ENCODE measurements around the gene FAM107B.

The FAM107B gene

GRCh38 chr10:14531974-14532373 lies 242.7 kb downstream of the FAM107B start:
- peaks cover 27% of the 10 kb centered on the region for H3K36me3 Mint-ChIP-seq
- no peak for ATAC-seq
- H3K9me3 Mint-ChIP-seq: no peaks in the 10 kb centered on the region
- H3K27ac Mint-ChIP-seq: no peak overlapping the region
- H3K4me3 Mint-ChIP-seq: no peak overlapping the region
- no peaks in the 10 kb centered on the region for H3K27me3 Mint-ChIP-seq
- H3K4me1 Mint-ChIP-seq: peaks cover 40% of the 10 kb centered on the region

- Mint-ChIP-seq H3K27ac (no peak overlapping the region), H3K27me3 (no peaks in the 10 kb centered on the region), H3K36me3 (peaks cover 31% of the 10 kb centered on the region), H3K4me3 (no peak overlapping the region), H3K4me1 (peaks cover 38% of the 10 kb centered on the region), H3K9me3 (no peaks in the 10 kb centered on the region)
- no peak for ATAC-seq
These were observed 244.2 kb downstream of the FAM107B start for GRCh38 chr10:14530465-14530864.

DNA sequence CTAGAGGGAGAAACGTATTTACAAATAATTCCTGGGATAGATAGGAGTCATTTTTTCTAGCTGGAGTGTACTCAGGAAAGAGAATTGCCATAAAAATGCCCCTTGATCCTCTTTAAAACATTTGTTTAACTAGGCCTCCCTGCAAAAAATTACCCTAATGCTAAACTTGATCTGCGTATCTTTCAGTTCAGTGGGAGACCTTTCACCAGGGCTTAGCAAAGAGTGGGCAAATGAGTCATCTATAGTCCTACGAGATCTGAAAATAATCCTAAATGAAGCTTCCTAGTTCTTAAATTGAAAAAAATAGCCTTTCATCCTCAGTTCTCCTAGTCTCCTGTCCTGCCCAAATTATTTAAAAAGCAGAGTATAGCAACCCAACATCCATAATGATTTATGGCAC lies 245.3 kb downstream of the FAM107B start:
- H3K4me3 Mint-ChIP-seq: no peak overlapping the region
- no peaks in the 10 kb centered on the region for H3K9me3 Mint-ChIP-seq
- ATAC-seq: no peak
- H3K36me3 Mint-ChIP-seq: peaks cover 28% of the 10 kb centered on the region
- no peaks in the 10 kb centered on the region for H3K27me3 Mint-ChIP-seq
- no peak overlapping the region for H3K27ac Mint-ChIP-seq
- H3K4me1 Mint-ChIP-seq: peaks cover 37% of the 10 kb centered on the region

DNA sequence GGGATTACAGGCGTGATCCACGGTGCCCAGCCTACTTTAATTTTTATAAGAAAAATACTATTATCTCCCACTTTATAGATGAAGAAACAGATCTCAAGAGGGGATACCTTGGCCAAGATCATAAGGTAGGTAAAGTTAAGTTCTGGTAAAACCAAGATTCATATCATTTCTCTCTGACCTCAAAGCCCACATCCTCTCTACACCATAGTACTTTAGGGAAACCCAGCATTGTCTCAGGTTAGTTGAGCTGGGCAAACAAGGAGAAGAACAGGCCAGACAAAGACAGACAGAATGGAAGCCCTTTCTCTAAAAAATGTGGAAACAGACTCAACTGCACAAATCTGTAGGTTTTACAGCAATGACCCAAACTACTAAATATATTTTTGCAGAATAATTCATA lies 246.2 kb downstream of the FAM107B start:
- Mint-ChIP-seq H3K4me3 (no peak overlapping the region), H3K4me1 (peaks cover 28% of the 10 kb centered on the region), H3K27me3 (no peaks in the 10 kb centered on the region), H3K9me3 (no peaks in the 10 kb centered on the region), H3K27ac (no peak overlapping the region), H3K36me3 (peaks cover 21% of the 10 kb centered on the region)
- no peak for ATAC-seq

DNA sequence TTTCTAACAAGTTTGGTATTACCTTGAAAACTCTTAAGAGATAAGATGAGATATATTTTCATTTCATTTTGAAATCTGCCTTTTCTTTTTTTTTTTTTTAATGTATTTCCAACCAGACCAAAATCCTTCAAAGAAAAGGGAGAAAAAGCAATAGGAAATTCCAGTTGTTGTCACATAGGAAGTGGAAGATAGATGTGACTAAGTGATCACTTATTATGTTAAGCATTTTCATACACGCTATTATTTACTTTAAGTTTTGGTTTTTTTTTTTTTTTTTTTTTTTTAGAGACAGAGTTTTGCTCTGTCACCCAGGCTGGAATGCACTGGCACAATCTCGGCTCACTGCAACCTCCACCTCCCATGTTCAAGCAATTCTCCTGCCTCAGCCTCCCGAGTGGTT lies 246.8 kb downstream of the FAM107B start:
- peaks cover 16% of the 10 kb centered on the region for H3K36me3 Mint-ChIP-seq
- ATAC-seq: no peak
- no peak overlapping the region for H3K4me3 Mint-ChIP-seq
- no peaks in the 10 kb centered on the region for H3K27me3 Mint-ChIP-seq
- no peaks in the 10 kb centered on the region for H3K9me3 Mint-ChIP-seq
- peaks cover 22% of the 10 kb centered on the region for H3K4me1 Mint-ChIP-seq
- H3K27ac Mint-ChIP-seq: no peak overlapping the region

GRCh38 chr10:14527134-14527844 lies 247.4 kb downstream of the FAM107B start:
- Mint-ChIP-seq H3K36me3 (peaks cover 9% of the 10 kb centered on the region), H3K9me3 (no peaks in the 10 kb centered on the region), H3K4me1 (peaks cover 16% of the 10 kb centered on the region), H3K27ac (no peak overlapping the region), H3K27me3 (no peaks in the 10 kb centered on the region), H3K4me3 (no peak overlapping the region)
- ATAC-seq: no peak

- H3K27me3 Mint-ChIP-seq: no peaks in the 10 kb centered on the region
- peaks cover 16% of the 10 kb centered on the region for H3K36me3 Mint-ChIP-seq
- no peak overlapping the region for H3K27ac Mint-ChIP-seq
- no peak overlapping the region for H3K4me3 Mint-ChIP-seq
- no peak for ATAC-seq
- peaks cover 11% of the 10 kb centered on the region for H3K4me1 Mint-ChIP-seq
- H3K9me3 Mint-ChIP-seq: no peaks in the 10 kb centered on the region
These were observed 248.4 kb downstream of the FAM107B start for GRCh38 chr10:14526326-14526725.

GRCh38 chr10:14524691-14525324 lies 249.9 kb downstream of the FAM107B start:
- H3K9me3 Mint-ChIP-seq: no peaks in the 10 kb centered on the region
- H3K27me3 Mint-ChIP-seq: no peaks in the 10 kb centered on the region
- H3K27ac Mint-ChIP-seq: no peak overlapping the region
- peaks cover 5% of the 10 kb centered on the region for H3K4me1 Mint-ChIP-seq
- no peak overlapping the region for H3K4me3 Mint-ChIP-seq
- ATAC-seq: no peak
- H3K36me3 Mint-ChIP-seq: peaks cover 31% of the 10 kb centered on the region

GRCh38 chr10:14523286-14523685 lies 251.4 kb downstream of the FAM107B start:
- Mint-ChIP-seq H3K27me3 (no peaks in the 10 kb centered on the region), H3K27ac (no peak overlapping the region), H3K36me3 (peaks cover 46% of the 10 kb centered on the region), H3K4me3 (no peak overlapping the region), H3K9me3 (no peaks in the 10 kb centered on the region), H3K4me1 (peaks cover 5% of the 10 kb centered on the region)
- no peak for ATAC-seq

- no peak overlapping the region for H3K4me3 Mint-ChIP-seq
- H3K27ac Mint-ChIP-seq: no peak overlapping the region
- H3K9me3 Mint-ChIP-seq: no peaks in the 10 kb centered on the region
- H3K27me3 Mint-ChIP-seq: no peaks in the 10 kb centered on the region
- no peak for ATAC-seq
- H3K36me3 Mint-ChIP-seq: peaks cover 62% of the 10 kb centered on the region
- no peaks in the 10 kb centered on the region for H3K4me1 Mint-ChIP-seq
These were observed 254.9 kb downstream of the FAM107B start for GRCh38 chr10:14519785-14520184.

DNA sequence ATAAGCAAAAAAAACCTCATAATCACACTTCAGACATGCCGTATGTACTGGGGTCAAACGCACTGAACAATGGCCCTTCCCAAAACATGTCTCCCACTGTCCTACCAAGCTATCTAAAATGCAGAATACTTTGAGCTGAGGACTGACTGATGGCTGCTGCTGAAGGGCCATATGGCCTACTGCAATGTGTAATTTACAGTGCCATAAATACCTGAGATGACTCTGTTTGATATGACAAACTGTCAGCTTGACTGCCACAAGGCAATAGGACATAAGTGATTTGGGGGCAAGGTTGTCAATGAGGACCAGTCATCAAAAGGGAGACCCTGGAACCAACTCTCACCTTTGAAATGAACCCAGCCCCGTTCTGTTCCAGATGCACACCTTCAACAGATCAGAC lies 256.5 kb downstream of the FAM107B start:
- peaks cover 64% of the 10 kb centered on the region for H3K36me3 Mint-ChIP-seq
- H3K4me1 Mint-ChIP-seq: no peaks in the 10 kb centered on the region
- H3K27ac Mint-ChIP-seq: no peak overlapping the region
- H3K4me3 Mint-ChIP-seq: no peak overlapping the region
- no peaks in the 10 kb centered on the region for H3K9me3 Mint-ChIP-seq
- no peak for ATAC-seq
- H3K27me3 Mint-ChIP-seq: no peaks in the 10 kb centered on the region

- Mint-ChIP-seq H3K27ac (no peak overlapping the region), H3K27me3 (no peaks in the 10 kb centered on the region), H3K9me3 (peaks cover 3% of the 10 kb centered on the region), H3K4me1 (peaks cover 8% of the 10 kb centered on the region), H3K4me3 (no peak overlapping the region), H3K36me3 (peaks cover 66% of the 10 kb centered on the region)
- ATAC-seq: no peak
These were observed 261.6 kb downstream of the FAM107B start for GRCh38 chr10:14513123-14513522.

GRCh38 chr10:14510346-14510745 lies 264.4 kb downstream of the FAM107B start:
- ATAC-seq: no peak
- no peak overlapping the region for H3K27ac Mint-ChIP-seq
- no peak overlapping the region for H3K4me3 Mint-ChIP-seq
- H3K9me3 Mint-ChIP-seq: peaks cover 3% of the 10 kb centered on the region
- H3K4me1 Mint-ChIP-seq: peaks cover 29% of the 10 kb centered on the region
- H3K27me3 Mint-ChIP-seq: no peaks in the 10 kb centered on the region
- peaks cover 52% of the 10 kb centered on the region for H3K36me3 Mint-ChIP-seq

DNA sequence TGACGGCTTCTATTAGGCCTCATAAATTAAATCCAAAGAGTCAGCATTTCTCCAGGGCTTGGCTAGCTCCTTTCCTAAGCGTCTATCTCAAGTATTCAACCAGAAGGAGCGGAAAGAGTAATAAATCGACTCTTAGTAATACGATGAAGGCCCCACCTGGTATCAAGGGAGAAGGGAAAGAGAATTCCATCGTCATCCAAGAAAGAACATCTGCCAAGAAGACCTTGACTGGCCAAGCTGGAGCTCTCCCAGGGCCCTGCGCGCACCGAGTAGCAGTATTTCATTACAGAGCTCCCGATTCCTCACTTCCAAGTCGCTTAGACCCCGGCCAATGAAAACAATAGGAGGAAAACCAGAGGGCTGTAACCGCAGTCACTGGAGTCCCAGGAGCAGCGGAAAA lies 266.0 kb downstream of the FAM107B start:
- Mint-ChIP-seq H3K27ac (no peak overlapping the region), H3K9me3 (peaks cover 3% of the 10 kb centered on the region), H3K4me3 (no peak overlapping the region), H3K27me3 (no peaks in the 10 kb centered on the region), H3K4me1 (peaks cover 29% of the 10 kb centered on the region), H3K36me3 (peaks cover 52% of the 10 kb centered on the region)
- no peak for ATAC-seq

- no peak overlapping the region for H3K4me3 Mint-ChIP-seq
These were observed 266.9 kb downstream of the FAM107B start for GRCh38 chr10:14507781-14508180.

GRCh38 chr10:14507176-14507575 lies 267.5 kb downstream of the FAM107B start:
- ATAC-seq: peak; percentile 60
- H3K9me3 Mint-ChIP-seq: peaks cover 3% of the 10 kb centered on the region
- H3K4me1 Mint-ChIP-seq: peaks cover 39% of the 10 kb centered on the region
- H3K4me3 Mint-ChIP-seq: no peak overlapping the region
- H3K27ac Mint-ChIP-seq: no peak overlapping the region
- no peaks in the 10 kb centered on the region for H3K27me3 Mint-ChIP-seq
- H3K36me3 Mint-ChIP-seq: peaks cover 41% of the 10 kb centered on the region

More at GRCh38 chr10:14507781-14508180, 266.9 kb downstream of the FAM107B start:
- Mint-ChIP-seq H3K4me1 (peaks cover 33% of the 10 kb centered on the region), H3K36me3 (peaks cover 47% of the 10 kb centered on the region), H3K27me3 (no peaks in the 10 kb centered on the region), H3K27ac (no peak overlapping the region), H3K9me3 (peaks cover 3% of the 10 kb centered on the region)
- no peak for ATAC-seq

Measured in stimulated activated memory B cell treated with anti-CD40 and anti-IgM and Interleukin-4, amounts not matched to agents 10 μg/mL and 1 μg/mL and 100 μg/mL, for 72 hours (primary cell).